ENCODE data around the gene CSNK1E. TPM values are rescaled to one million over a fixed set of nuclear protein-coding genes. Genes with fewer than 3 reads are reported as not detected.
A peak's percentile ranks its signal among the peaks of the same experiment; 100 is the strongest.

Gene CSNK1E
- total RNA-seq, 1 experiment from 2014 or later = 118 TPM

DNA sequence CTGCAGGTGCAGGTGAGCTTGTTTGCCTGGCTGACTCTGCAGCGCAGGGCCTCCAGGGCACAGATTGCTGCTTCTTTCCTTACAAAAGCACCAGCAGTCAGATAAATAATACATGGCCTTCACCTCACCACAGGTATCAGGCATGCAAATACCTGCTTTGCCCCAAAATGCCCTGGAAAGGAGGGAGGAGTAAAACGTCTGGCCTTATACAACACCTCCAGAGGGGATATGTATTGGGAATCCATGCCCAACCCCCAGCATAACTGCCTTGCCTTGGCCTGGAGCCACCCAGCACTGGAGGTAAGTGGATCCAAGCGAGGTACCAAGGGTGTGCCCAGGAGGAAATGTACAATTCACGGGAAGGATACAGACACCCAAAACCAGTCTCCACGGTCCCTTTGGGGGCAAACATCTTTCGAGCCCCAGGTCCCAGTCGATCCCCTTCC is 45.3 kb downstream of the CSNK1E start:
- peak overlapping the region; percentile 99 for H3K4me3 ChIP-seq
- peaks cover 26% of the 10 kb centered on the region for H3K36me3 ChIP-seq
- no peak for DNase-seq (ENCODE audit: low read depth in 1 of 2, low spot score in 2 of 2)
- no peaks in the 10 kb centered on the region for H3K9me3 ChIP-seq (replicated peaks)
- H3K4me1 ChIP-seq (replicated peaks) = peaks cover 41% of the 10 kb centered on the region
- no peaks in the 10 kb centered on the region for H3K27me3 ChIP-seq (replicated peaks)
- H3K27ac ChIP-seq = peak overlapping the region; percentile 82

DNA sequence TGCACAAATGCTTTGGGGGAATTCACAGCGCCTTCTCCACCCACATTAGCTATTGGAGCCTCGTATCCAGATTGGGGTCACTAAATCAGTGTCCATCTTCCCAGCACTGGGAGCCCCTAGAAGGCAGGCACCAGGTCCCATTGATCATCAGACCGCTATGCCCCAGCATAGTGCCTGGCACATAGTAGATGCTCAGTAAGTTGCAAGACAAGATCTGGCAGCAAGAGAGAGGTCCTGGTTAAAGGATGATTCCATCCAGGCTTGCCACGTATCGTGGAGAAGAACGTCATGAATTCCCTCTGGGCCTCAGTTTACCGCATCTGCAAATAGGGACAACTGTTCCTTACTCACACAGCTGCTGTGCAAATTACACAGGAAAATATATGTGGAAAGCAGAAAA is 46.1 kb downstream of the CSNK1E start:
- DNase-seq (ENCODE audit: low read depth in 1 of 2, low spot score in 2 of 2) = no peak
- no peaks in the 10 kb centered on the region for H3K27me3 ChIP-seq (replicated peaks)
- no peaks in the 10 kb centered on the region for H3K9me3 ChIP-seq (replicated peaks)
- H3K4me3 ChIP-seq = peak overlapping the region; percentile 99; the same call in 1 of the 2 replicates
- no peak overlapping the region for H3K27ac ChIP-seq
- H3K4me1 ChIP-seq (replicated peaks) = peaks cover 50% of the 10 kb centered on the region
- H3K36me3 ChIP-seq = peaks cover 29% of the 10 kb centered on the region

DNA sequence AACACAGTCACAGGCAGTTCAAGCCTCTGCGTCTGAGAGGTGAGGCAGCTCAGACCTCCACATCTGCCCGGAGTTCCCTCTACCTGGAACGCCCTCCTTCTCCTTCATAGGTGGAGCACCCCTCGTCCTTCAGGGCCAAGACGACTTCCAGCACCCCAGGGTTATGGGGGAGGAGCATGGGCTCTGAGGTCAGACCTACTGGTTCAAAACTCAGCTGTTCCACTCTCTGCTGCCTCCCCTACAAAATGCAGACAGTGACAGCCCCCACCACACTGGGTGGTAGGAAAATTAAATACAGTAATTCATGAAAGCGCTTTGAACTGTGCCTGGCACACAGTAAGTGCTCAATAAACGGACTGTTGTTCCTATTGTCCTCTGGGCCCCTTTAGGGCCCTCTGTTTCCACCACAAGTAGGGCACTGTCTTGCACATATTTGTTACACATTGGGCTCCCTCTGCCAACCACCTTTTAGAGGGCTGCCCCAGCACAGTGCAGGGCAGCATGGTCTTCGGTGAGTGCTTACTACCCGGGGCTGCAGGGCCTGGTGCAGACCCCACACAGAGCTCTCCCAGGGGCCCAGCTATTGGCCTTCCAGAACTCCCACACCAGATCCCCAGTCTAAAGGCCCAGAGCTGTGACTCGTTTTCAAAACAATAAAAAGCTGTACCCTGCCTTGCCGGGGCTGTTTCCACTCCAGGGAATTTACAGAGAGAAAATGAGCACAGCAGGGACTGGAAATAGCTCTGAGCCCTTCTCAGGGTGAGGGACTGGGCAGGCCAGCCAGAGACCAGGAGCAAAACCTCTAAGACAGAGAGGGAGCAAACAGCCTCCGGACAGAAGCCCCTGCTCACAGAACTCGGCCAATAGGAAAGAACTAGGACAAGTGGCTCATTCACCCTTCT is 46.9 kb downstream of the CSNK1E start:
- no peaks in the 10 kb centered on the region for H3K9me3 ChIP-seq (replicated peaks)
- no peak for DNase-seq (ENCODE audit: low read depth in 1 of 2, low spot score in 2 of 2)
- H3K4me3 ChIP-seq = no peak overlapping the region
- no peak overlapping the region for H3K27ac ChIP-seq
- peaks cover 34% of the 10 kb centered on the region for H3K36me3 ChIP-seq
- H3K4me1 ChIP-seq (replicated peaks) = peaks cover 50% of the 10 kb centered on the region
- H3K27me3 ChIP-seq (replicated peaks) = no peaks in the 10 kb centered on the region

DNA sequence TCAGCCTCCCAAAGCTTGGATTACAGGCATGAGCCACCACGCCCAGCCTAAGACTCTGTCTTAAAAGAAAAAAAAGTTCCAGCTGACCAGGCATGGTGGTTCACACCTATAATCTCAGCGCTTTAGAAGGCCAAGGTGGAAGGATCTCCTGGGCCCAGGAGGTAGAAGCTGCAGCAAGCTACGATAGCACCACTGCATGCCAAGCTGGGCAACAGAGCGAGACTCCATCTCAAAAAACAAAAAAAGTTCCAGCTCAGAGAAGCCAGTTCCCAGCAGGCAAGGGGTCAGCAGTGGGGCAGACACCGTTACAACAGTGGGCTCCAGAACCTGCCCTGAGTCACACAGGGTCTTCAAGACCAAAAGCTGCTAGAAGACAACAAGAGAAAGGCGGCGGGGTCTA is 47.8 kb downstream of the CSNK1E start:
- Histone ChIP-seq H3K27me3 (replicated peaks) (no peaks in the 10 kb centered on the region), H3K27ac (no peak overlapping the region), H3K4me1 (replicated peaks) (peaks cover 50% of the 10 kb centered on the region), H3K36me3 (peaks cover 42% of the 10 kb centered on the region), H3K9me3 (replicated peaks) (no peaks in the 10 kb centered on the region), H3K4me3 (no peak overlapping the region)
- no peak for DNase-seq (ENCODE audit: low read depth in 1 of 2, low spot score in 2 of 2)

DNA sequence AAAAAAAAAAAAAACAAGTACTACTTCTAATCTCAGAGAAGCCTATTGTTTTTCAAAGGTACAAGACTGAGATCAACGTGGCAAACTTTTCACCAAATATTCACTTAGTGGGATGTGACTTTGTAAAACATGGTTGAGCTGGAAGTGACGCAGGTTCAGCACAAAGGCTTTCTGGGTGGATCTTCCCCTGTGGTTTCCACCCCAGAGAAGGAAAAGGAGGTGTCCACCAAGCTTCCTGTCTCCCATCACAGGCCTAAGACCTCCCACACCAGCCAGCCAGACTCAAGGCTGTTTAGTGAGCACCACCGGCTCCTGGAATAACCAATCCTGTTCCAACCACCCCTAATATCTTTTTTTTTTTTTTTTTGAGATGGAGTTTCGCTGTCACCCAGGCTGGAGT is 50.1 kb downstream of the CSNK1E start:
- H3K27ac ChIP-seq = peak overlapping the region; percentile 50
- DNase-seq (ENCODE audit: low read depth in 1 of 2, low spot score in 2 of 2) = peak; percentile 42 to 60

DNA sequence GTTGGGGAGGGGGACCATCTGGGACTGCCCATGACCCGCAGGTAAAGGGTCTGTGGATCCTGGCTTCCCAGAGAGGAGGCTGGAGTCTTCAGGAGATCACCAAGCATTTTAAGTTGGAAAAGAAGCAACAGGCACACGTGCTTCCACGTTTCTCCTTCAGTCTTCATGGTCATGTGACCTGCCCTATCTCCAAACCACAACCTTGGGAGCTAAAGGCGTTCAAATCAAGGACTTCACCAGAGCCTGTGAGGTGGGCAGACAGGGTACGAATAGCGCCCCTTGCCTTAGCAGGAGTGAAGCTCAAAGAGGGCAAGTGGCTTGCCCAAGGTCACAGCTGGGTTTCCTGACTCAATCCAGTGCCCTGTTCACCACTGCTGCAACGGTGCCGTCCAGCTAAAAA is 51.1 kb downstream of the CSNK1E start:
- H3K36me3 ChIP-seq = peaks cover 62% of the 10 kb centered on the region
- no peaks in the 10 kb centered on the region for H3K27me3 ChIP-seq (replicated peaks)
- no peak overlapping the region for H3K27ac ChIP-seq
- no peak for DNase-seq (ENCODE audit: low read depth in 1 of 2, low spot score in 2 of 2)
- no peak overlapping the region for H3K4me3 ChIP-seq
- H3K4me1 ChIP-seq (replicated peaks) = peaks cover 33% of the 10 kb centered on the region
- no peaks in the 10 kb centered on the region for H3K9me3 ChIP-seq (replicated peaks)

More for the DNA sequence above, 50.1 kb downstream of the CSNK1E start:
- peaks cover 59% of the 10 kb centered on the region for H3K36me3 ChIP-seq
- no peak overlapping the region for H3K4me3 ChIP-seq
- H3K4me1 ChIP-seq (replicated peaks) = peaks cover 43% of the 10 kb centered on the region
- H3K9me3 ChIP-seq (replicated peaks) = no peaks in the 10 kb centered on the region
- H3K27me3 ChIP-seq (replicated peaks) = no peaks in the 10 kb centered on the region

DNA sequence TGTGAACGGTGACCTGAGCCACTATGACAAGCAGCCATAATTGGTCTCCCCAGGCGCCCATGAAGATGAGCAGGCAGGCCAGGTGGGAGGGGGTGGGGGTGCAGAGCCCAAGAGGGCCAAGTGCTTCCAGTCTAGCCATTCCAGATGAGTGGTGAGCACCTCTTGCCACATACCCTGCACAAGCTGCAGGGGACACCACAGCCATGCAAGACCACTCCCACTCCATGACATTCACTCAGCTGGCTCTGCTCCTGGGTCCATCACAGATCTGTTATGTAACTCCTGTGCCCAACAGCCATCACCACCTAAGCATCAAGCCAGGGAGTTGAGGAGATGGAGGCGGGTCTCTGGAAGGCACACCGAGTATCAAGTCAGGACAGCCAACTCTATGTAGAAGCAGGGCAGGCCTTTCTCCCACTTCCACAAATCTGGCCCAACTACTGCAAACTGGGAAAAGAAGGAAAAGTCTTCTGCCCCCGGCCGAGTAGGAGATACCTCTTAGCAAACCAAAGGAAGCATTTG is 52.9 kb downstream of the CSNK1E start:
- no peak for DNase-seq (ENCODE audit: low read depth in 1 of 2, low spot score in 2 of 2)
- Histone ChIP-seq H3K9me3 (replicated peaks) (no peaks in the 10 kb centered on the region), H3K27me3 (replicated peaks) (no peaks in the 10 kb centered on the region), H3K36me3 (peaks cover 49% of the 10 kb centered on the region), H3K4me3 (no peak overlapping the region), H3K27ac (no peak overlapping the region), H3K4me1 (replicated peaks) (peaks cover 19% of the 10 kb centered on the region)

DNA sequence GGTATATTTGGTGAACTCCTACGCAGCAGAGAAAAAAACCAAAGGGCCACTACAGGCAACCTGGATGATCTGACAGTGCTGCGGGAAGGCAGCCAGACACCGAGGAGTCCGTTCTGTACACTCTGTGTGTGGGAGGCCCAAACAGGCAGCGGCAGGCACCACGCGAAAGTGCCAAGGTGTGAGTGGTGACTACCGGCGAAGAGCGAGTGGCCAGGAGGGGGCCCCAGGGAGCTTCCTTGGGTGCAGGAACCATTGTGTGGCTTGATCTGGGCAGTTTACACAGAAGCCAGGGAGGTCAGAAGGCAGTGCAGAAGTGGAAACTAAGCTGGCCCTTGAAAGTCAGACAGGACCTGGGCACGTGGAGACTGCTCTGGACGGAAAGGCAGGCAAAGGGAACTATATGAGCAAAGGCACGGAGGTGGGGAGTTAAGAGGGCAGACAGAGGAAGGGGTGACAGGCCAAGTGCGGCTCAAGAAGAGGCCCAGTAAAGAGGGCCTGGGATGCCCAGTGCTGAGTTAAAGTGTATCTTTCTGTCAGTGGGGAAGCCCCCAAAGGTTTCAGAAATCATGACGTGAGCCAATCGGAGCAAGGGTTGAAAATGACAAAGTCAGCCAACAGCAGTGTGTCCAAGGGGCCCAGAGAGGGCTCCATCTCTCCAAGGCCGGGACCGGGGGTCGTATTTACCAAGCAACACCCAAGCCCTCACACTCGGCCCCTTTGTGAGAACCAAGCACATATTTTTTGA is 55.0 kb downstream of the CSNK1E start:
- no peak overlapping the region for H3K4me3 ChIP-seq
- no peak overlapping the region for H3K27ac ChIP-seq
- H3K36me3 ChIP-seq = peaks cover 51% of the 10 kb centered on the region
- no peaks in the 10 kb centered on the region for H3K27me3 ChIP-seq (replicated peaks)
- no peaks in the 10 kb centered on the region for H3K9me3 ChIP-seq (replicated peaks)
- H3K4me1 ChIP-seq (replicated peaks) = peaks cover 19% of the 10 kb centered on the region
- DNase-seq (ENCODE audit: low read depth in 1 of 2, low spot score in 2 of 2) = no peak

DNA sequence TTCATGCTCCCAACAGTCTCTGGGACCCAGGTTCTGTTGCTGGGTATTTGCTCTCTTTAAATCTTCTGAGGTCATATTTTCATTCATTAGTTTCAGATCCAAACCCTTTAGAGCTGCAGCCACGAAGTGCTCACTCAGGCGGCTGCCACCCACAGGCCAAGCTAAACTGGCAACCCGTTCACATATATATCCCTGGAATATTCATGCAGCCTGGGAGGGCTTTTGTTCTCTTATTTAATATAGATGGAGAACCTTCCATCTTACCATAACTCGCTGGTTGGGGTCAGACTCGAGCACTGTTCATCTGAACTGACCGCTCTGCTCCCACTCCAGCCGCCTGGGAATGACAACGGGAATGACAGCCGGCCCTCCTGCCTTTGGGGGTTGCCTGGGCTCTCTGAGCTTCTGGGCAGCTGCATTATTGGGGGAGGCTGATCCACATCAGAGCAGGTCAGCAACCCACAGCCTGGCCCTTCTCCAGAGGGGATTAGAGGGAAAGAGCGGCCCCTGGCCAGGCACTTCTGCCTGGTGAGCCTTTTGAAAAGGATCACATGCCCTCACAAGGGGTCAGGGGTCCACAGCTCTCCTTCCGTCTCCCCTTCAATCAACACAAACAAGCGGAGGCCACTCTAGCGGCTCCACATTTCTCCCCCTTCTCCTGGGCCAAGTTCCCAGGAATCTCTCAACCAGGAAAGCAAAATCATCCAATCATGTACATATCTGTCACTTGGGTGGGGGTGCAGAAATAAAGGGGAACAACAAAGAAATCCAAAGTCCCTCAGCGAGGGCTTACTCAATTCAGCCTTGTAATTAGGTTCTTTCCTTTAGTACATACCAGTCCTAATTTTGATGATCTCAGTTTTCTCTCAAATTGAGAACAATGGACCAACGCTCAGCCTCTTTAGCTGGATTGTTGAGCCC is 56.2 kb downstream of the CSNK1E start:
- no peak overlapping the region for H3K27ac ChIP-seq
- DNase-seq (ENCODE audit: low read depth in 1 of 2, low spot score in 2 of 2) = no peak

DNA sequence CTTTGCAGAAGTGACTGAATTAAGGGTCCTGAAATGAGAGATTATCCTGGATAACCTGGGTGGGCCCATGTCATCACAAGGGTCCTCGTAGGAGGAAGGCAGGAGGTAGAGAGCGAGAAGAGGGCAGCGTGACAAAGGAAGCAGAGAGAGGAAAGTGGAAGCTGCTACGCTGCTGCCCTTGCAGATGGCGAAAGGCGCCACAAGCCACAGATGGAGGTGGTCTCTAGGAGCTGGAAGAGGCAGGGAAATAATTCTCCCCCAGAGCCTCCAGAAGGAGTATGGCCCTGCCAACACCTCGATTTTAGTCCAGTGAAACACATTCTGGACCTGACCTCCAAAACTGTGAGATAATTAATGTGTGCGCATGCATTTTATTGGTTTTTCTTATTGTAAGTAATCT is 57.9 kb downstream of the CSNK1E start:
- Histone ChIP-seq H3K9me3 (replicated peaks) (no peaks in the 10 kb centered on the region), H3K36me3 (peaks cover 34% of the 10 kb centered on the region), H3K4me3 (no peak overlapping the region), H3K27ac (no peak overlapping the region), H3K27me3 (replicated peaks) (no peaks in the 10 kb centered on the region), H3K4me1 (replicated peaks) (peaks cover 11% of the 10 kb centered on the region)
- DNase-seq (ENCODE audit: low read depth in 1 of 2, low spot score in 2 of 2) = no peak

More for the DNA sequence above, 56.2 kb downstream of the CSNK1E start:
- no peaks in the 10 kb centered on the region for H3K9me3 ChIP-seq (replicated peaks)
- H3K27me3 ChIP-seq (replicated peaks) = no peaks in the 10 kb centered on the region
- H3K36me3 ChIP-seq = peaks cover 47% of the 10 kb centered on the region
- H3K4me3 ChIP-seq = no peak overlapping the region
- peaks cover 11% of the 10 kb centered on the region for H3K4me1 ChIP-seq (replicated peaks)

DNA sequence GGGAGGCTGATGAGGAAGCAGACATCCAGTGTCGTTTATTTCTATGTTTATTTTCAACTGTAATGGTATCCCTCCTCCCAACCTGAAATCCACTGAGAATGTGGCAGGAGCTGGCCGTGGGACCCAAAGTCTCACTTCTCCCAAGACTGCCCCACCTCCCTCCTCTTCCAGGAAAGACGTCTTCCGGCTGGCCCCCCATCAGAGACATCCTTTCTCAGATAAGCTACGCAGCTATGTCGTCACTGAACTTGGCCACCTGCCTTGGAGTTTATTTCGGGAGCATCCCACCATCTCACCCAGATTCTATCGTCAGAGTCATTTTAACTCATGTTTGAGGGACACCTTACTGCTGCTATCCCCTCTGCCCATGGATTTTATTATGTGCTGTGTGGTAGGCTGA is 58.3 kb downstream of the CSNK1E start:
- no peak overlapping the region for H3K4me3 ChIP-seq
- H3K27ac ChIP-seq = no peak overlapping the region
- peaks cover 11% of the 10 kb centered on the region for H3K4me1 ChIP-seq (replicated peaks)
- DNase-seq (ENCODE audit: low read depth in 1 of 2, low spot score in 2 of 2) = no peak
- no peaks in the 10 kb centered on the region for H3K9me3 ChIP-seq (replicated peaks)
- H3K27me3 ChIP-seq (replicated peaks) = no peaks in the 10 kb centered on the region
- H3K36me3 ChIP-seq = peaks cover 29% of the 10 kb centered on the region

DNA sequence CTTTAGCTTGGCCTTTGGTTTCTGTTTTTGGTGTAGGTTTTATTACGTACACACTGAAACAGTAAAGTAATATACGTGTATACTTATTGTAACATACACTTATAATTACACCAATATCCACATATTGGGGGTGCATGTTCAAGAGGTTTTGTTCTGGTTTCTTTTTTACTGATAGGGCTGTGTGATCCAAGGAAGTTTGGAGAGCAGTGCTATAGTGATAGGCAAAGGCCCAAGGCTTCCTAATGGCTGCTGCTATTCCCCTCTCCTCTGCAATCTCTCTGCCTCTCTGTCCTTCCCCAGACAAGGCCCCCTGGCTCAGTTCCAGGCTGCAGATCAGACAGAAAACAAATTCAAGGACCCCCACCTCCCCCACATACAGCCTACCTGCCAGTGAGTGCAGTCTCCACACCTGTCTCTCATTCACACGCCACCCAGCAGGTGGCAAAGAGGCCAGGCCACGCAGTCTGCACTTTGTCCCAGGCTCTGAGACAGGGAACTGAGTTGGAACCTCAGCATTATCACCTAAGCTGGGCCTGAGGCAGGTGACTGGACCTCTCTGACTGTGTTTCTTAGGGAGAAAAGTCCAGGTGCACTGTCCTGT is 59.5 kb downstream of the CSNK1E start:
- Histone ChIP-seq H3K4me3 (no peak overlapping the region), H3K27ac (peak overlapping the region; percentile 50)

DNA sequence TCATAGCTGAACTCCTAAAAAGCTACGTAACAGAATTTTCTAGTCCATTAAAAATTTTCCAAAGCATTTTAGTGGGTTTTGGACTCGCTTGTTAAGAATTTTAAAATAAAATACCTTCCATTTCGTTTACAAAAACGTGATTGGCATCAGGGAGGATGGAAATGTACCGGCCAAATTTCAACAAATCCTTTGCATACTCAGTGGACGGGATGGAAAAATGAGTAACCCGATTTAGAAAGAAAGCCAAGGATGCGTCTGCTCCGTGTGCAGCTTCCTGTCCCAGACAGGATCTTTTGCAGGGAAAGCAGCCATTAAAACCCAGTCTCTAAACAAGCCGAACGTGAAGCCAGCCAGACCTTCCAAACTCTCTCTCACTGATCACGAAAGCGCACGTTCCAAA is 60.1 kb downstream of the CSNK1E start:
- no peaks in the 10 kb centered on the region for H3K9me3 ChIP-seq (replicated peaks)
- no peaks in the 10 kb centered on the region for H3K27me3 ChIP-seq (replicated peaks)
- H3K4me3 ChIP-seq = no peak overlapping the region
- H3K27ac ChIP-seq = peak overlapping the region; percentile 50
- peaks cover 11% of the 10 kb centered on the region for H3K4me1 ChIP-seq (replicated peaks)
- no peak for DNase-seq (ENCODE audit: low read depth in 1 of 2, low spot score in 2 of 2)
- peaks cover 12% of the 10 kb centered on the region for H3K36me3 ChIP-seq

More for the DNA sequence above, 59.5 kb downstream of the CSNK1E start:
- no peaks in the 10 kb centered on the region for H3K27me3 ChIP-seq (replicated peaks)
- no peaks in the 10 kb centered on the region for H3K9me3 ChIP-seq (replicated peaks)
- no peak for DNase-seq (ENCODE audit: low read depth in 1 of 2, low spot score in 2 of 2)
- peaks cover 11% of the 10 kb centered on the region for H3K4me1 ChIP-seq (replicated peaks)
- peaks cover 18% of the 10 kb centered on the region for H3K36me3 ChIP-seq

Data from SJSA1 (cell line).